HG03521 (cell line): Measurements from ENCODE around the gene OLFM2.
"Not testable (repeated sequence)": the region's sequence is repeated elsewhere in the genome, so short reads cannot be mapped to it uniquely, and the experiment has no call there.

Experiments used
- ATAC-seq: cut with Tn5 transposase; IDR thresholded peaks from one replicate; pipeline ENCODE4 v1.9.1; 2021; ENCODE audit warnings: mild to moderate bottlenecking, moderate library complexity; ENCODE audit not compliant: unreplicated experiment

OLFM2 gene

DNA sequence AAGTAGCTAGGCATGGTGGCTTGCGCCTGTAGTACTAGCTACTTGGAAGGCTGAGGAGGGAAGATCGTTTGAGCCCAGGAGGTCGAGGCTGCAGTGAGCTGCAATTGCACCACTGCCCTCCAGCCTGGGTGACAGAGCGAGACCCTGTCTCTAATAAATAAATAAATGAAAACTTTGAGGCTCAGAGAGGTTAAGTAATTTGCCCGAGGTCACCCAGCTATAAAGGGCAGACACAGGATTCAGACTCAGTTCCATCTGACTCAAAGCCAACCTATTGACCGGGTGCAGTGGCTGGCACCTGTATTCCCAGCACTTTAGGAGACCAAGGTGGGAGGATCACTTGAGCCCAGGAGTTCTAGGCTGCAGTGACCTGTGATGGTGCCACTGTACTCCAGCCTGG lies 7.4 kb upstream of the OLFM2 start:
- ATAC-seq = no peak

DNA sequence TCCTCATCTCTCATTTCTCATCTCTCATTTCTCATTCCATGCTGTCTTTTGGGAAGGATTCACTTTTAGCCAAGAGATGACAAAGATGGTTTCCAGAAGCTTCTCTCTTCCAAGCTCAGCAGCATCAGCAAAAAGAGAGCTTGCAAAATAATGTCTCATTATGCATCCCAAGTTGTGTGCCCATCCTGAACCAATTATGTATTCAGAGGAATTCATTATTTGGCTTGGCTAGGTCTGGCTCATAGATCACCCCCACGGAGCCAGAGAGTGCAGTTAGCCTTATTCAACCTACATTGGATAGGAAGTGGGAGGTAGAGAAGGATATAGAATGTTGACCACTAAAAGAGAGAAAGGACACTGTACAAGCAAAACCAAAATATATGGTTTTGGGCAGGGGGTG lies 5.4 kb upstream of the OLFM2 start:
- no peak for ATAC-seq

GRCh38 chr19:9941231-9941630 lies 4.9 kb upstream of the OLFM2 start:
- no peak for ATAC-seq

- no peak for ATAC-seq
Measured at GRCh38 chr19:9940778-9941177, 4.5 kb upstream of the OLFM2 start.

- no peak for ATAC-seq
Measured at GRCh38 chr19:9939301-9939913, 3.1 kb upstream of the OLFM2 start.

DNA sequence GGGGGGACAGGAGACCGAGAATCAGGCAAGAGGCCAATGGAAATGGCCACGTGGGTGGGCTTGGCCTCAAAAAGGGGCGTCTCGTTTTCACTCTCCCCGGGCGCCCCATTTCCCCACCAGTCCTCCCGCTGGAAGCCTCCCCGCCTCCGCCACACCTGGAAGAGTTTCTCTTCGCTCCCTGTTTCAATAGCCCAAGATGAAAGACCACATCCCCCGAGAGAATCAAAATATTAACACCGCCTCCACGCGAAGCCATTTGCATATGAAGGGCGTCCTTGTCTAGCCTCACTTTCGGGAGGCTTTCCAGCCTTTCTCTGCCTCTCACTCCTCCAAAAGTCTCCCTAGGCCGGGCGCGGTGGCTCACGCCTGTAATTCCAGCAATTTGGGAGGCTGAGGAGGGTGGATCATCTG lies 691 bp upstream of the OLFM2 start:
- ATAC-seq = no peak

DNA sequence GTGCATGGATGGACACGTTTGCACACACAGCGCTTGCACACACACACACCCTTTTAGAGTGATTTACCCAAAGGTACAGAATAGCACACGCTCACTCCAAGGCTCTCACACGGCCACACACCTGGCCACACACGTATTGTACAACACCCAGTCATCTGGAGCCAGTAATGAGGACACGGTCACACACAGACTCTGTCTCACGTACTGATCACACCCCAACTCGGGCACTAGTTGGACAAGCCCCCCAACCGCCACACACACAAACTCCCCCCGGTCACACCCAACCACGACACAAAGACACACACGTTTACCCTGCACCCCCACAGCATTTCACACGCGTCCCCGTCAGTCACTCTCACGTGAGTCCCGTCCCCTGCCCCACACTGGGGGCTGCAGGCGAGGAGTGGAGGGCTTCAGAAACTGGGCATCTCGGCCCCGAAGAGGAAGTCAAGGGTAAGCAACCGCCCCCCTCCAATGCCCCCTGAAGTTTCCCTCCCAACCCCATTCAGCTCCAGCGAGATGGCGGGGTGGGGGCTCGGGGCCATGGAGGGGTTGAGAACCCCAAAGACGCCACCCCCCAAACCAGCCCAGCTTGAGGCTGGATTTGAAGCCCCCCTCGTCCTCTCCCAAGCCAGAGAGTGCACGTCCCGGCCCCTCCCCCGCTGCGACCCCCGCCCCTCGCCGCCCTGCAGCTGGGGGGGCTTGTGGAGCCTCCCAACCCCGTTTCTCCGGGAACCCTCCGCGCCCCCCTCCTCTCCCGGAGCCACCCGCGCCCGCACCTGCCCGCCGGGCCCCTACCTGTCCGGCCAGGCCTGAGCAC lies 599 bp downstream of the OLFM2 start:
- no peak for ATAC-seq

- no peak for ATAC-seq
Measured at GRCh38 chr19:9934132-9934950, 2.0 kb downstream of the OLFM2 start.

DNA sequence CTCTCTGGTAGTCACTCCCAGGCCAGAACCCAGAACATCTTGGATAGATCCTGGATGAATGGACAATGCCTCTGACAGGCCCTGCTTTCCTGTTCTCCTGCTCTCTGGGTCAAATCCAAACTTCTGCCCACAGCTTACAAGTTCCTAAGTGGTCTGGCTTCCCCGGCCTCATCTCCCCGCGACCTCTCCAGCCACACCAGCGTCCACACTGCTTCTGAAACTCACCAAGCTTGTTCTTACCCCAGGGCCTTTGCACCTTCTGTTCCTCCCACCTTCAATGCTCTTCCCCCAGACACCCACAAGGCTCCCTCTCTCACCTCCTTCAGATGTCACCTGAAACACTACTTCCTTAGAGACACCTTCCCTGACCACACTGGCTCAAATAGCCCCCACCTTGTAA lies 3.5 kb downstream of the OLFM2 start:
- ATAC-seq = no peak

DNA sequence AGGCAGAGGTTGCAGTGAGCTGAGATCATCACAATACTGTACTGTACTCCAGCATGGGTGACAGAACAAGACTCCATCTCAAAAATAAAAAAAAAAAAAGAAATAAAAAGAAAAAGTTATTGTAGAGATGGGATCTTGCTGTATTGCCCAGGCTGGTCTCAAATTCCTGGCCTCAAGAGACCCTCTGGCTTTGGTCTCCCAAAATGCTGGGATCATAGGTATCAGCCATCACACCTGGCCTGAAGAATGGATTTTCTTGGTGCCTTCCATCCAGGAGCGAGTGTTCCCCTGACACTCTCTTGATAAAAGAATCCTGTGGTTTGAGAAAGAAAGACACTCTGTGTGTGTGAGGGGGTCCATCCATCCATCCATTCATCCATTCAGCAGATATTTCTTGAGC lies 4.7 kb downstream of the OLFM2 start:
- ATAC-seq = no peak

- ATAC-seq = no peak
Measured at GRCh38 chr19:9923440-9923839, 12.9 kb downstream of the OLFM2 start.

DNA sequence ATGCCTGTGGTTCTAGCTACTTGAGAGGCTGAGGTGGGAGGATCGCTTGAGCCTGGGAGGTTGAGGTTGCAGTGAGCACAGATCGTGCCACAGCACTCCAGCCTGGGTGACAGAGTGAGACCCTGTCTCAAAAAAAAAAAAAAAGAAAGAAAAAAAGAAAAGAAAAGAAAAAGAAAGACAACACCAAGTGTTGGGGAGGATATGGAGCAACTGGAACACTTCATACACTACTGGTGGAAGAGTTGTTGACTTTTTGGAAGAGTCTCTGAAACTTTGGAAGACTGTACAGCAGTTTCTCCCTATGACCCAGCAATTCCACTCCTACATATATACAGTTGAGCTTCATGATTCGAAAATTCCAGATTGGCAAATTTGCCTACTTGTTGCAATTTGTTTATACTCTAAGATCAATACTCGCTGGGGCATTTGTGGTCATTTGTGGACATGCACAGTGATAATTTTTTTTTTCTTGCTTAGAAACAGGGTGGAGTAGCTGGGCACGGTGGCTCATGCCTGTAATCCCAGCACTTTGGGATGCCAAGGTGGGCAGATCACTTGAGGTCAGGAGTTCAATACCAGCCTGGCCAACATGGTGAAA lies 13.4 kb downstream of the OLFM2 start:
- ATAC-seq = not testable (repeated sequence)

DNA sequence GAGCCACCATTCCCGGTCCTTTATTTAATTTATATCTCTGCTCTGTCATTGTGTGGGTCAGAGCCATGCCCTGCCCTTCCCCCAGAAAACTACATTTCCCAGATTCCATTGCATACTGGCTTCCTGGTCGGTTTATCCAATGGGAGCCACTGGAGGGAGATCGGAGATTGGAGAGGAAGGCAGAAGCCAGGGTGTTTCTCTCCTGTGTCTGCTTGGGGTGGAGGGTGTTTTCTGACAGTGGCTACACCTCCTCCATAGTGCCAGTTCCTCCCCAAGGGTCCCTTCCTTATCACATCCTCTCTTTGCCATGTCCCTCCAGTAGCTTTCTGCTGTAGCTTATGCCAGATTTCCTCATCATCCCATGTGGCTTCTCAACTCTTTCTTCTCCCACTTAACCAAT lies 19.0 kb downstream of the OLFM2 start:
- ATAC-seq = no peak

DNA sequence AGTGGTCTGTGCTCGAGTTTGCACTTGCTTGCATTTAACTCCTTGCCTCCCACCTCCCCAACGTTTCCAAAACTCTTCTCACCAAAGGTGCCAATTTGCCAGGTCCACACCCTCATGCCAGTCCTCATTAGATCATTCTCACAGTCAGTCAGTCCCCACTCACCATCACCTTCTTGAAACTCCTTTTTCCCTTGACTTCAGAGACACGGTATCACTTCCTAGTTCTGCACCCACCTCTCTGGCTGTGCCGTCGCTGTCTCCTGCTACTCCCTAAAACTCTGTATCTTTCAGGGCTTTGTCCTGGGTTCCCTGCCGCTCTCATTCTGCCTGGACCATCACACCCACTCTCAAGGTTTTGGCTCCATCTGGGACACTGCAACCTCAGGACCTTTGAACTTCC lies 19.6 kb downstream of the OLFM2 start:
- no peak for ATAC-seq

DNA sequence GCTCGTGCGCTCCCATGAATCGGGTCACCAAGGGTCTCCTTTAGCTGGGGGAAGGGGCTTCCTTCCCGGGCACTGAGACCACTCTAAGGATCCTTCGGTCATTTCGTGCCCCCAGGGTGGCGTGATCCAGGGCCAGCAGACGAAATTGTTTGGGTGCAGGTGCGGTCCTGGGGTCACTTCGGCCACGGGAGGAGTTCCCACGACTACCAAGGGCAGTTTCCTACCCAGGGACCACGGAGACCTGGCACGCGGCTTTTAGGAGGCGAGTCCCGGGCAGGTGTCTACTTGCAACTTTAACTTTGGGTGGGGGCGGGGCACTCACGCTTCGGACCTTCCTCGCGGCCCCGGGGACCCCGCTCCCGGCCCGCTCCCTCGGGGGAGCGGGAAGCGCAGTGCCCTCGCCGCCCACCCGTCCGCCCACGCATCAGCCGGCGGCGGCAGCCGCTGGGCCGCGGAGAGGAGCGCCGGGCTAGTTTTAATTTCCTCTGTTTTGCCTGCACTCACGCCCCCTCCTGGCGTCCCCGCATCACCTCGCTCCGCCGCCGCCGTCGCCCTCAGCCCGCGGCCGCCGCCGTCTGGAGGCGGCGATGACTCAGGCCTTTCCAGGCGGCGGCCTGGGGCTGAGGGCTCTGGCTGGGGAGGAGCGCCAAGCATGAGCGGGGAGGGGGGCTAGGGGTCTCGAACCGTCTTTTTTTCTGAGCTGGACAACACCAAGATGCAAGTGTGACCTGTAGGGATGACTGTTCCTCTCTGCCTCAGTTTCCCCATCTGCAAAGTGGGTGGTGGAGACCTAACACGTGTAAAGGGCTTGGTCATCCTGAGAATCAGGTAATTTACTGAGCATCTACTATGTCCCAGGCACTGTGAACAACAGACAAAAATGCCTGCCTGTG lies 21.8 kb downstream of the OLFM2 start:
- no peak for ATAC-seq

- ATAC-seq = no peak
Measured at GRCh38 chr19:9914001-9914314, 22.4 kb downstream of the OLFM2 start.

DNA sequence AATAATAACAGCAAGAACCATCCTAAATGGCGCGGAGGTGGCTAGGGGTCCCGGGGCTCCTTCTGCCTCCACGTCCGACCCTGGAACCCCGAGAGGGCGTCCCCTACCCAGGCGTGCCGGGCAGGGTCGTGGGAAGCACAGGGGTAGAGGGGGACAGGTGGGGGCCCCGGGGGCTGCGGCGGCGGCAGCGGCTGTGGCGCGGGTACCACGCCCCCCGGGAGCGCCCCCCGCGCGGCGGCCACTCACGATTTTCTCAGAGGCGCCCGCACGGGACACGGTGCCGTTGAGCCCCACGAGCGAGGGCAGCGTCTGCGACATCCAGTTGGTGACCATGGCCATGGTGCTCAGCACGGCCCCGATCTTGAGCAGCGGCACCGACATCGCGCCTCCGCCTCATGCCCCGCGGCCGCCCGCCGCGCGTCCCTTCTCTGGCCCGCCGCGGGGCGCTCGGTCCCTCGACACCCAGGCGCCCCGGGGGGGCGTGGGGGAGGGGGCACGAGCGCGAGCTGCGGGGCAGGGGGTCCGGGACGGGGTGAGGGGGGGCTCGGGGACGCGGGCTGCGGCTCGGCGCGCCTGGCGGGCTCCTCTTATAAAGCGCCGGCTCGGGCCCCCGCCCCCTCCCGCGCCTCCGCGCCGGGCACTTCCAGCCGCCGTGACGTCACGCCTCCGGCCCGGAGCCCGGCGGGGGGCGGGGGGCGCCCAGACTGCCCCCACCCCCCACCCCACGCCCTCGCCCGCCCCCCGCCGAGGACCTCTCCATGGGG lies 22.9 kb downstream of the OLFM2 start:
- no peak for ATAC-seq

DNA sequence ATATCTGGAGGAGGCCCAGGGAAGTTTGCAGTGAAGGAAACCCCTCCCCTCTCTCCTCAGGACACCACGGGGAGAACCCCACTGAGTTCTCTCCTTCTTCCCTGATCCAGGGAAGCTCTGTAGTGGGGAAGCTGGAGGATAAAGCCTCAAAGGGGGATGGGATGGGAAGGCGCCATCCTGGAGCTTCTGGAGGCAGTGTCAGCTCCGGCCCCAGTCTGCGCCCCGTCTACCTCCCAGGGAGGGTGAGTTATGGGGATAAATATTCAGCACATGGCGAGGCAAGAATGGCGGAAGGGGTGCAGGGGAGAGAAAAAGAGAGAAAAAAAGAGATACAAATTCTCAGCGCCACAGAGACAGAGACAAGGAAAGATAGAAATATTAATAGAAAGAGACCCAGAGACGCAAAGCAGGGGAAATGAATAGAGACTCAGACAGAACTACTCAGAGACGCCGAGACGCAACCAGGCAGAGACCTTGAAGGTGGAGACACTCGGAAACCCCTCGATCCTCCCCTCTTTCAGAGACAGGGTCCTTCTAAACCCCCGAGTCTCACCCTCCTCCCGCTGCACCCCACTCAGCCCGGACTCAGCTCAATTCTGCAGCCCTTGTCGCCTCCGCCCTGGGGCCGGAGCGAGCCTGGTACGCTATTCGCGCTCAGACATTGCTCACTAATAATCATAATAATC lies 23.6 kb downstream of the OLFM2 start:
- ATAC-seq = no peak

DNA sequence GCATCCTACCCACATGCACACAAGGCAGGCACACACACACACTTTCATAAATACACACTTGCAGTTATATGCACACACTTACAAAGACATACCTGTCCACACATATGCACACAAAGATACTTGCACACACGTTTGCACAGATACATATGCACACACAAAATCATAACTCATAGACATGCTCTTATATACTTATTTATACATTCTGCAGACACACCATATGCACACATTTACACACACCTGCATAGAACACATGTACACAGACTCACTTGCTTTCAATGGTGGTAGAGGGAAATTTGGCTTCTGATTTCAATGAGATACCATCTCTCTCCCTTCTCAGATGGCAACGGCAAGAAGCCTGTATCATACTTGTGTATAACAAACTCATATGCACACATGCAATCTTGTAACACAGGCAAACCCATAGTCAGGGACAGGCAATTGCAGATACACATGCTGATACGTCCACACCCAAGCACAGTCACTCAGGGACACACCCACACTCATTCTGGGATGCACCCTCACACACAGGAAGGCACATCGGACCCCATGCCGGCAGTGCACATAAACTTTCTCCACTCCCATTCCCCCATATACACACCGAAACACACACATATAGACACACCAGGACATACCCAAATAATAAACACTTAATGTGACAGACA lies 24.7 kb downstream of the OLFM2 start:
- no peak for ATAC-seq
